Measurements from ENCODE around the gene SOWAHA.
A peak's percentile ranks its signal among the peaks of the same experiment; 100 is the strongest.

Gene SOWAHA

DNA sequence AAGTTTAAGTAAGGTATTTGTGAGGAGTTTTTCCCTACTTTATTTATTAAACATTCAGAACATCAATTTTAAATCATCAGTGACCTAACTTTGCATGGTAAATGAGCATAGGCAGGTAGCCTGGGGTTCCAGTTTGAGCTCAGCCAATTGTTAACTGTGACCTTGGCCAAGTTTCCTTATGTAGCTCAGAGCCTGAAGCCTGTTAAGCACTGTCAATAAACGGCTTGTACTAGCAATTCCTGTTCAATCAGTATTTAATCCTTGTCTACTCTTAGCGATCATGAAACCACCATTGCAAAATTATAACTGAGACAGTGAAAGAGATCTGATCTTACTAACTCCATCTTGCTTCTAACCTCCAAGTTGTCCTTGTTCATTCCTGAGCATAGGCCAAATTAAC, 4.7 kb upstream of the SOWAHA start:
- no peak for DNase-seq (ENCODE audit: low spot score)

DNA sequence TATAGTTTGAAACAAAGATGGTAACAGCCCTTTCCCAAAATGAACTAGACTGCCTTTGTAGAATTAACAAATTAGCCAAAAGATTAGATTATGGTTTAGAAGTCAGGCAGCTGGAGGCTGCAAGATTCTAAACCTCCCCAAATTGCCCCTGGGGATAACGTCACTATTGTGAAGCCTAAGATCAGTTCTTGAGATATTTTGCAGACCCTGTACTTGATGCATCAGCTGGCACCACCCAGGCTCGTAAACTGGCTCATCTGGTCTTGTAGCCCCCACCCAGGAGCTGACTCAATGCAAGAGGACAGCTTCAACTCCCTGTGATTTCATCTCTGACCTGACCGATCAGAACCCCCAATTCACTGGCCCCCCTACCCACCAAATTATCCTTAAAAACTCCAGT, 4.2 kb upstream of the SOWAHA start:
- DNase-seq (ENCODE audit: low spot score), result no peak

DNA sequence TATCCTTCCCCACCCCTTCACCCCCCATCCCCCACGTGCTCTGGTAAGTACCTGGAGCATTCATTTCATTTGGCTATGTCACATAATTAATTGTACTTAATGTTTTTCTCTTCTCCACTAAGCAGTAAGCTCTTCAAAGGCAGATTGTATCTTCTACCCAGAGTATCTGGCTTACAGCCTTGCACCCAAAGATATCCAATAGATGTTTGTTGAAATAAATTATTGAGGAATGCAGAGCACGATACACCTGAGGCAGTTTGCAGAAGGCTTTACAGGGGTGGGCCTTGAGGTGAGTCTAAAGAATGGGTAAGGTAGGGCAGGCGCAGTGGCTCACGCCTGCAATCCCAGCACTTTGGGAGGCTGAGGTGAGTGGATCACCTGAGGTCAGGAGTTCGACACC, 2.5 kb upstream of the SOWAHA start:
- no peak for DNase-seq (ENCODE audit: low spot score)

DNA sequence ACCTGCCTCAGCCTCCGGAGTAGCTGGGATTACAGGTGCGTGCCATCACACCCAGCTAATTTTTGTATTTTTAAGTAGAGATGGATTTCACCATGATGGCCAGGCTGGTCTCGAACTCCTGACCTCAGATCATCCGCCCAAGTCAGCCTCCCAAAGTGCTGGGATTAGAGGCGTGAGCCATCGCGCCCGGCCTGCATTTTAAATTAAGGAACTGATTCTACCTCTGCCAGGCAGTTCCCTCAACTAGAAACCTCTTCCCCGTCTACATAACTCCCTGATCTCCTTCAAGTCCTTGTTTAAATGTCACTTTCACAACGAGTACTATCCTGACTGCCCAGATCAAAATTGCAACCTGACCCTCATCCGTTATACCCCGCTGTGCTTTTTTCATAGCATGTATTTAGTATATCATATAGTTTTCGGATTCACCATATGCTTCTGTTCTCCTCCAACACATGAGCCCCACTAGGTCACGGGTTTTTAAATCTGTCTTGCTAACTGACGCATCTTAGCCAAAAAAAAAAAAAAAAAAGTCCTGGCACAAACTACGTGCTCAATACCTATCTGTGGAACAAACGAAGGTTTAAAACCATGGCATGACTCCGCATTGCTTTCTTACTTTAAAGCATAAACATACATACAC, 858 bp upstream of the SOWAHA start:
- no peak for DNase-seq (ENCODE audit: low spot score)

DNA sequence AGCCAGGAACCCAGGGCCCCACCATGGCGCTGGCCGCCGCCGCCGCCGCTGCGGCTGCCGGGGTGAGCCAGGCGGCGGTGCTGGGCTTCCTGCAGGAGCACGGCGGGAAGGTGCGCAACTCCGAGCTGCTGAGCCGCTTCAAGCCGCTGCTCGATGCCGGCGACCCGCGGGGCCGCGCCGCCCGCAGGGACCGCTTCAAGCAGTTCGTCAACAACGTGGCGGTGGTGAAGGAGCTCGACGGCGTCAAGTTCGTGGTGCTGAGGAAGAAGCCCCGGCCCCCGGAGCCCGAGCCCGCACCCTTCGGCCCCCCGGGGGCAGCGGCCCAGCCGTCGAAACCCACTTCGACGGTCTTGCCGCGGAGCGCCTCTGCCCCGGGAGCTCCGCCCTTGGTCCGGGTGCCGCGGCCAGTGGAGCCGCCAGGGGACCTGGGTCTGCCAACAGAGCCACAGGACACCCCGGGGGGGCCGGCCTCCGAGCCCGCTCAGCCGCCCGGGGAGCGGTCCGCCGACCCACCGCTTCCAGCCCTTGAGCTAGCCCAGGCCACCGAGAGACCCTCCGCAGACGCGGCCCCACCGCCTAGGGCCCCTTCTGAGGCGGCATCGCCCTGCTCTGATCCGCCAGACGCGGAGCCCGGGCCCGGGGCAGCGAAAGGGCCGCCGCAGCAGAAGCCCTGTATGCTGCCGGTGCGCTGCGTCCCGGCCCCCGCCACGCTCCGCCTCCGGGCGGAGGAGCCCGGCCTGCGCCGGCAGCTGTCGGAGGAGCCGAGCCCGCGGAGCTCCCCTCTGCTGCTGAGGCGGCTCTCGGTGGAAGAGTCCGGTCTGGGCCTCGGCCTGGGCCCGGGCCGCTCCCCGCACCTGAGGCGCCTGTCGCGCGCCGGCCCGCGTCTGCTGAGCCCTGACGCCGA, 749 bp downstream of the SOWAHA start:
- DNase-seq (ENCODE audit: low spot score), result no peak

DNA sequence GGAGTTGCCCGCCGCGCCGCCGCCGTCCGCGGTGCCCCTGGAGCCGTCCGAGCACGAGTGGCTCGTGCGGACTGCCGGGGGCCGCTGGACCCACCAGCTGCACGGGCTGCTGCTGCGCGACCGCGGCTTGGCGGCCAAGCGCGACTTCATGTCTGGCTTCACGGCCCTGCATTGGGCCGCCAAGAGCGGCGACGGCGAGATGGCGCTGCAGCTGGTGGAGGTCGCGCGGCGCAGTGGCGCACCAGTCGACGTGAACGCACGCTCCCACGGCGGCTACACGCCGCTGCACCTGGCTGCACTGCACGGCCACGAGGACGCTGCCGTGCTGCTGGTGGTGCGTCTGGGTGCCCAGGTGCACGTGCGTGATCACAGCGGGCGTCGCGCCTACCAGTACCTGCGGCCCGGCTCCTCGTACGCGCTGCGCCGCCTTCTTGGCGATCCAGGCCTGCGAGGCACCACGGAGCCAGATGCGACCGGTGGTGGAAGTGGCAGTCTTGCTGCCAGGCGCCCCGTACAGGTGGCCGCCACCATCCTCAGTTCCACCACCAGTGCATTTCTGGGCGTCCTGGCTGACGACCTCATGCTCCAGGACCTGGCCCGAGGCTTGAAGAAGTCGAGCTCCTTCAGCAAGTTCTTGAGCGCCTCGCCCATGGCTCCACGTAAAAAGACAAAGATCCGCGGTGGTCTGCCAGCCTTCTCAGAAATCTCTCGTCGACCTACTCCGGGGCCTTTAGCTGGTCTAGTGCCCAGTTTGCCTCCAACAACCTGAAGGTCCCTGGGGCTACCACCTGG, 1.6 kb downstream of the SOWAHA start:
- no peak for DNase-seq (ENCODE audit: low spot score)

DNA sequence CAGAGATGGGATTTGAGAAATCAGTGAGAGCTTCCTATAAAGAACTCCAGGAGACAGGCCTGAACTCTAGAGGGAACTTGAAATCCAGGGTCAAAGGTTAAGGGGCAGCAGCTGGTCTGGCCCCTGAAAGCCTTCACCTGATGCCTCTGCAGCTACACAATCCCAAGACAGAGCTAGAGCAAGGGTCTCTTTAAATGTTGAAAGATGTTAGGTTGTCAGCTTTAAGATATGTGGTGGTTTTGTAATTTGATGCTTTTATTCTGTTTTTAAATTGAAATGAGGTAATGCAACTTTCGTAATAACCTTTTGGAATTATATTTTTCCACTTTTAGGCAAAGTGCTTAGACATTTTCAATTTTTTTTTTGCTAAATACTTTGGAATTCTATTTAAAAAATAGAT, 2.4 kb downstream of the SOWAHA start:
- no peak for DNase-seq (ENCODE audit: low spot score)

DNA sequence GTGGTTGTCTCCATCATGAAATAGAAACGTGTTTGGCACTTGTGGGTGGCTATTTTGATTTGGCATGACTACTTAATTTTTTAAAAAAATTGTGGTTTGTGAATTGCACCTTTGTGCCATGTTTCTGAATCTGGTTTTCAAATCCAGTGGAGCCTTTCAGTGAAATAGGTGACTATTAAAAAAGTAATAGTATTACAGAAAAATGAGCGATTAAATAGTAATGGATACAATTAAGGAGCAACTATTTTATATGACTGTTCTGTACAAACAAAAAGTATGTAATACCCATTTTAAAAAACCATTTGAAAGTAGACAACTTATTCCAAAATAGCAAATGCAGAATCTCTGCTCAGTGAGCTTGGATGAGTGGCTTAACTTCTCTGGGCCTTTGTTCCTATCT, 3.0 kb downstream of the SOWAHA start:
- no peak for DNase-seq (ENCODE audit: low spot score)

DNA sequence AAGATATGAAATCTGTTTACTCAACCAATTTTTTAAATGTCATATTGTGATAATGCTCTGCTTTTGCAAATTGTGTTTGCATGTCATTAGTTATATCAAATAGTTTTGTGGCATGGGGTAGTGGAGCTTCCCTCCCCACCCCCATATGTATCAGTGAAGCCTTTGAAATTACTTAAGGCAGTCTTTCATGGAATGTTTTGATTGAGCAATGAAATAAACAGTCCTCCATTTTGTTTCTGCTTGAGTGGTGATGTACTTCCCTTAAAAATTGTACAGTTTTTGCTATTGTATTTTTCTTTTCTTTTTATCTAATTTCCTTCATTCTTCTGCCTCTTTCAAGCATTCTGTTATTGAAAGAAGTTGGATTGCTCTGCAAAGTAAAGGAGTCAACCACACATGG, 3.5 kb downstream of the SOWAHA start:
- no peak for DNase-seq (ENCODE audit: low spot score)

DNA sequence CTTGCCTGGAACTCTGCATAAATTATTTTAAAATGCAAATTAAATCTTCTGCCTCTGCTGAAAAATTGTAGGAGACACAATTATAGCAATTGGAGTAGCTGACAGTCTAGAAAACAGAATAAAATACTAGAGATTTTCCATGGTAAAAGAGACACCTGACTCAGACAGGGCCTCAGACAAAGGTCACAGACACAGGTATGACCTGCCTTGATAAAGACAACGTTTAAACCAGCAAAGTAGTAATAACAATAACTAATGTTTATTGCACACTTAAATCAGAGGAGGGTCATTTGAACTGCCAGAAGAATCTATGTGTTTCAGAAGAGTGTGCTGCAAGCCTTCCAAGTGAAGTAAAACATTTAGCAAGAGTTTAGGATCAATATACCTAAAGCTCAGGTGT, 3.9 kb downstream of the SOWAHA start:
- no peak for DNase-seq (ENCODE audit: low spot score)

DNA sequence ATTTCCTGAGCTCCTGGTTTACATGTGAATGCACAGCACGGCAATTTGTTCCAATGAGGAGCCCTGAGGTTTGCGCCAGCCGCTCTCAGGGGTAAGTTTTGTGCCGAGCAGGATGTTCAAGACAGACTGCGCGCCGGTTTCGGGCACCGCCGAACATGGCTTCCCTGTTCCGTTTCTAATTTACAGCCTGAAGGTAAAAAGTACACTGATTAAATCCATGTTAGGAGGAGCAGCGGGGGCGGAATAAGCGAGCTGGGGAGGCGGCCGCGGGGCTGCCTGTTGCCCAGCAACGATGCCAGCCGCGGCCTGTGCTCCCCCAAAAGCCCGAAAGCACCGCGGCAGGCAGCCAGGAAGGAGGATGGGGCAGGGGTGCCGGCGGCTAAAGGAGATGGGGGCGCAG, 6.4 kb downstream of the SOWAHA start:
- DNase-seq (ENCODE audit: low spot score), result no peak

DNA sequence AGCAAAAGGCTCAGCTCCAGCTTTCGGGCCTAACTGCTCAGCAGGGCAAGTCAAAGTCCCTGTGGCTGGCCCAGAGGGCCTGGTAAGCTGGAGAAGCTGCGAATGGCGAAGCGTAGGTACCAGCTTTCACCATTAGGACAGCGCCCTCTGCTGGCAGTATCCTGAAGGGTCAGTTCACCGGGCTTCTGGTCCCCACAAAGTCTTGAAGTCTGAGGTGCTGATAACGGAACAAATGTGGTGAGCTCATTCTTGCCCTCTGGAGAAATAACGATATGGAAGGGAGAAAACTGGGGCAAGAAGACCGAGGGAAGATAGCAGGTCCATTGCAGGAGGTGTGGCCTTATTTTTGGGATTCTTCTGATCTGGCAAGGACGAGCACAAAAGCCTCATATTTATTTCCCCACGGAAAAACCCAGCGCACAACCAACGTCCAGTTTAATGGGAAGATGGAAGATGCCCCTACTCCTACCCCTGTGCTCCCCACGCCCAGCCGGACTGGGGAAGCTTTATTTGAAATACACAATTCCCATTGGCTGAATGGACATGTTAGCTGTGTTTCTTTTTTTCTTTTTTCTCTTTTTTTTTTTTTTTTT, 7.2 kb downstream of the SOWAHA start:
- peak; percentile 93 for DNase-seq (ENCODE audit: low spot score)

DNA sequence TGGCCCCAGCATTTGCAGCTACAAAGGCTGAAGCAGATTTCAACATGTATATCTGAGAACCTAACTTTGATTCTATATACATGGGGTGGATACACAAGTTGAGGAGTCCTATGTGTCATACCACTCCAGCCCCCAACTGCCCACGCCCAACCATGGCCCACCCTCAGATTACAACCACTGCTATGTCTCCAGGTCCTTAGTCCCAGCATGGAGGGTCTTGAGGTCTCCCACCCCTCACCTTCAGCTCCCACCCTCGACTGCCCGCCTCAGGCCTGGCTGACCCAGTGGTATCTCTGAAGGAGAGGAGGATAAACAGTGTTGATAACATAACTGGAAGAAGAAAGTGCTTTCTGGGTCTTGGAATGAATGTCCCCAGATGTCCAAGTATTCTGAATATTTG, 8.2 kb downstream of the SOWAHA start:
- DNase-seq (ENCODE audit: low spot score), result no peak

DNA sequence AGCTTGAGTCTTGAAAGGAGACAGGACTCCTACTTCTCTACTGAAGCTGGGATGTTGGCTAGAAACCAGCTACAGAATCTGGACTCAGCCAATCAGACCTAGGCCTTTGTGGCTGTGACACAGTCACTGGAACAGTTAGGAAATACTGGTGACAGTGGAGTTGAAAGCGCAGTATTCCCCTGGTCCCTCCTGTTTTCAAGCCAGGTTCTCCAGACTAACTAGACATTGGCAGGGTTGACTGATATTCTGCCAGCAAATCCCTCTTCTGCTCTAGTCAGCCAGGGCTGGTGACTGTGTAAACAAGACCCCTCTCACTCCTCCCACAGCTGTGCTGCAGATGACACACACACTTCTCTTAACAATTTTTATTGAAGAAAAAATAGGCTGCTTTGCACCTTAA, 8.7 kb downstream of the SOWAHA start:
- DNase-seq (ENCODE audit: low spot score), result no peak

DNA sequence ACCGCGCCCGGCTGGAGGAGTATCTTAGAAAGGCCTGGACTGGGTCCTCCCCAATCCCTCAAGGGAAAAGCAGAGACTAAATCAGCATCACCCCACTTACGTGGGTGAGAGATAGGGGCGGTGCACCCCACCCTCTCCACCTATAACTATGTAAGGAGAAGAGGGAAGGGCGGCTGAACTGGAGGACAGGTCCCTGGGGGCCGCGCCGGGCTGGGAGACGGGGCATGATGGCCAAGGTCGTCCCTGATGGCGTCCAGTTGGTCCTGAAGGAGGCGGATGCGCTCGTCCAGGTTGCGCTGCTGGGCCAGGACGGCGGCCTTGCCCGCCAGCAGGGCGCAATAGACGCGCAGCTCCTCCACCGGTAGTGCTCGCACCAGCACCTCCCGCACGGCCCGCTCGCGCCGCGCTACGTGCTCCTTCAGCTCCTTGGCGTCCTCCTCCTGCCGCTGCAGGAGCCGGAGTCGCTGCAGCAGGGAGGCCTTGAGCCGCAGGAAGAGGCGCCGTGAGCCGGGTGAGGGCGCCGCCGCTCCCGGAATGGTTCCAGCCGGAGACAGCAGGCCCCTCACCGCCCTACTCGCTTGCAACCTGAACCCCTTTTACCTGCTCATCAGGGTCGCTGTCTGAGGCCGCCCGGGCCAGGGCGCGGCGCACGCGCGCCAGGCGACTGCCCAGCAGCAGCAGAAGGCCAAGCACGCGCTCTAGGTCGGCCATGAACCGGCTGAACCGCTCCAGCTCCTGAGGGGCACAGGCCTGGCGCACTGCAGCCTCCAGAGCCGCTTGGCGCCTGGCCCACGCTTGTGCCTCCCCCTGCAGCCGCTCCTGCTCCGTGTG, 9.8 kb downstream of the SOWAHA start:
- no peak for DNase-seq (ENCODE audit: low spot score)

DNA sequence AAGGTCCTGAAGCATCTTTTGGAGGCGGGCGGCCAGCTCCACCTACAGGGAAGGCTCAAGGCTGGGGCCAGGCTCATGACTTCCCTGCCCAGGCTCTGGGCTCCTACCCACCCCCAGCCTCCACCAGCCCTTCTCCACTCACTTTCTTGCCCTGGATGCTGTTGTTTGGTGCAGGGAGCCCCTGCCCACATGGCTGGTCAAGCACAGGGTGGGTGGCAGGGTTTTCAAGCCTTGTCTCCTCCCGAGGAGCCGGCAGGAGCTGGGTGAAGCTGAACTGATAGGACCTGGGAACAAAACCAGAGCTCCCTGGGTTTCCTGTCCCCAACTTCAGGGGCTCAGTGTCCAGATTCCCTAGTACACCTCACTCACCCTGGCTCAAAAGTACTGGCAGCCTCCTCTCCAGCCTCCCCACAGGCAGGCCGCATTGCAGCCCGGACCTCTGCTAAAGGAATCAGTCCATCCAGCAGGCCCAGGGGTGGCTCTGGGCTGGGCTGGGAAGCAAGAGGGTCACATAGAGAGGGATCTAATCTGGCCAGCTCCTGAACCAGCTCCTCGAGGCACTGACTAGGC, 10.5 kb downstream of the SOWAHA start:
- DNase-seq (ENCODE audit: low spot score), result no peak

DNA sequence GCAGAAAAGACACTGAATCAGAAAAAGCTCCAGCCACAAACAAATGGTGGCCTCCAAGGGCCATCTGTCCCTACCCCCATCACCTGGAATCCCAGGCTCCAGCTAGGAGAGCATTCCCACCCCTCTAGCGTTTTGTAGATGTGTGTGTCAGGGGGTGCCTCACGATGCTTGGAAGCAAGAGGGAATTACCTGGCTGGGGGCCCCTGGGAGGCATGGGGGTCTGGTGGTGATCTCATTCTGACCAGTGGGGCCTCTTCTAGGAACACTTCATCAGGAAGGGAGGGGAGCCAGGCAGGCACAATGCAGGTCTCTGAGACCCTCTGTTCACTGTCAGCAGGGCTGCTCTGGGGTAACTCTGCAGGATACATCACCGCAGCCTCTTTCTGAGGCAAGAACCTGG, 11.3 kb downstream of the SOWAHA start:
- DNase-seq (ENCODE audit: low spot score), result no peak

DNA sequence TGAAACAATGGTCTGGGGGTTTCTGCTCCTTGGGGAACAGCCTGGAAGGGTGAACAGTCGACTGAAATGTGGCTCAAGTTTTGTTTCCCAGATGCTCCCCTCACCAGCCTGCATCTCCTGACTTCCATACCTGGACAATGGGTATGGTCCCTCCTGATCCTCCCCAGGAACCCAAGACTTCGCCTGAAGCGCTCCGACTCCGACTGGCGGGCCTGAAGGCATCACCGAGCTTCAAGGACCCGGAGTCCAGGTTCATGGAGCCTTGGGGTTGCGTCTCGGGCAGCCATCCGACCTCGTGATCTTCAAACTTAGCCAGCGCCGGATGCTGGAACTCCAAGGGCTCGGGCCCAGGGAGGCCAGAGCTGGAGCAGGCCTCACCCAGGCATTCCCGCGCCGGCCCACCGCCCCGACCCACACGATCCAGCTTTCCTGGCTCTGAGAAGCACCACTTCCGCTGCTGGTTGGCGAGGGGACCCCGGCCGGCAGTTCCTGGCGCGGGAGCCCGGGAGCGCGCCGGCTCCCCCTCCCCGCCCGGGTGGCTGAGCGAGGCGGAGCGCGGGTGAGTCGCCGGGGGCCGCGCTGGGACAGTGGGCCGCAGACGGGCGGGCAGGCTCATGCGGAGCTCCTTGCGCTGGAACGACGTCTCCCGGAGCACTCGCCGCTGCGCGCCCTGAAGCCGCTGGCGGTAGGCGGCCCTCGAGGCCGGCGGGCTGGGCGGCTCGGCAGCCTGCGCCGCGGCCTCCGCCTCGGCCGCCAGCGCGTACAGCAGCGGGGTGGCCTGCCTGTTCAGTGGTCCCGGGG, 12.1 kb downstream of the SOWAHA start:
- DNase-seq (ENCODE audit: low spot score), result no peak

DNA sequence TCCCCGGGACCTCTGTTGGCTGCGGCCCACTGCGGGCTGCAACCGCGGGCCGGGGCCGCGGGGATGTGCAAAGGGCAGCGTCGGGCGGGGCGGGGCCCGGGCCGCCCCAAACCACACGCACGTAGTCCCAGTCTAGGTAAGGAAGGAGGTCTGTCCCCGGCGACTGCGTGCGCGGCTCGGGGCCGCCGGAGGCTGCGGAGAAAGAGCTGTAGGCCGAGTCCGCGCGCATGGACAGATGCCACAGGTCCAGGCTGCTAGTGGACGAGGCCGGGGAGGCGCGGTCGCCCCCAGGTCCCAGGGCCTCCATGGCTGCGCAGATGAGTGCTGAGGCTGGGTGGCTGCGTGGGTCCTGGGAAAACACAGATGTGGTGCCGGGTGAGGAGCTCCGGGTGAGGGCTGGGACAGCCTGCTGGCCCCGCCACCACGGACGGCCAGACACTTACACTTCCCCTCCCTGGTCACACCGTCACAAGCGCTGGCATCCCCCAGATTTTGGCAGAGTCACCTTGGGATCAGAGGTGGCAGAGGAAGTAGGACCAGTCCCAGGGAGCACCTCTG, 12.8 kb downstream of the SOWAHA start:
- DNase-seq (ENCODE audit: low spot score), result no peak

DNA sequence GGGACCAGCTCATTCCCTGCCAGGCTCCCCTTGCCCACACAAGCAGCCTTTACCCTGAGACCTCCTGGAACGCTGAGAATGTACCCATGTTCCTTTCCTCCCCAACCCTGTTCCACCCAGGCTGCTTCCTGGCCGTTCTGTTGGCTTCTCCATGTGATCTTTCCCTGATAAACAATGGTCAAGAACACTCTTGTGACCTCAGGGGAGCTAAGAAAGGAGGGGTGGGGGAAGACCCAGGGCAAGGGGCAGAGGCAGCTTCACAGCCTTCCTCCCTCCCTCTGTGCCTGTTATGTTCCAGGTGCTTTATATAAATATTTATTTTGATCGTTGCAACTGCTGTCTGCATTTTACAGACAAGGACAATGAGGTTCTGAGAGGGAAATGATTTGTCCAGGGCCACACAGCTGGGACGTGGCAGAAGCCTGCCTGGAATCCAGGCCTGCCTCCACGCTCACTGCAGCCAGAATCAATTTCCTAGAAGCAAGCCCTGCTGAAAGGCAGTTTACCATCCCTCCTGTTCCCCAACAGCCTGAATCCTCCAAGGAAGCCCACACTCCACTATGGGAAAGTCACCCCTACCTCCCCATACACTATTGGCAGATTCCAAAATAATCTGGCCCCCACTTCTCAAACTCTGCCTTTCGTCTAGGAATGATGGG, 13.5 kb downstream of the SOWAHA start:
- DNase-seq (ENCODE audit: low spot score), result no peak
